WTC11 (cell line): ENCODE data around the gene LCE5A. TPM values are rescaled to one million over a fixed set of nuclear protein-coding genes. Genes with fewer than 3 reads are reported as not detected.

ENCODE experiments used
- ATAC-seq: fragments of 200-7000 bp; cut with Tn5 transposase; 2 replicates; pipeline ENCODE4 v1.10.0; 2021; ENCODE audit warnings: mild to moderate bottlenecking, moderate library complexity
- CTCF ChIA-PET: fragments of 300-600 bp; sonication (Branson Sonifier 250); formaldehyde crosslinking; loops from one replicate; lab custom pipeline; 2021; ENCODE audit warnings: antibody characterized with exemption; lab: Charles Lee
- POLR2A ChIA-PET: fragments of 350-600 bp; sonication (Branson Sonifier 250); formaldehyde crosslinking; loops from one replicate; lab custom pipeline; 2021; ENCODE audit warnings: antibody characterized with exemption; lab: Charles Lee
- DNase-seq: peaks from one replicate; pipeline ENCODE4 v3.0.0; 2021; ENCODE audit warnings: low spot score
- H3K27ac Mint-ChIP-seq: 2 replicates; pipeline ENCODE4 v1.8.0; 2021; ENCODE audit warnings: mixed read lengths
- H3K27me3 Mint-ChIP-seq: 2 replicates; pipeline ENCODE4 v1.8.0; 2021; ENCODE audit warnings: low read depth, mild to moderate bottlenecking, moderate library complexity, mixed read lengths
- H3K36me3 Mint-ChIP-seq: 2 replicates; pipeline ENCODE4 v1.8.0; 2021; ENCODE audit warnings: mixed read lengths
- H3K4me1 Mint-ChIP-seq: 2 replicates; pipeline ENCODE4 v1.8.0; 2022; ENCODE audit warnings: mixed read lengths
- H3K4me3 Mint-ChIP-seq: 2 replicates; pipeline ENCODE4 v1.8.0; 2021; ENCODE audit warnings: mild to moderate bottlenecking, moderate library complexity, mixed read lengths
- H3K9me3 Mint-ChIP-seq: 2 replicates; pipeline ENCODE4 v1.8.0; 2021; ENCODE audit warnings: mixed read lengths
- AFF4 ChIP-seq: sonication (generic); formaldehyde crosslinking; IDR thresholded peaks from 2 replicates; pipeline ENCODE4 v1.8.1; 2023; ENCODE audit warnings: mild to moderate bottlenecking, missing genetic modification reagents, borderline replicate concordance
- ATF6 ChIP-seq: sonication (generic); formaldehyde crosslinking; IDR thresholded peaks from 2 replicates; pipeline ENCODE4 v1.8.1; 2023; ENCODE audit warnings: mild to moderate bottlenecking, missing genetic modification reagents
- FOXP1 ChIP-seq: sonication (generic); formaldehyde crosslinking; IDR thresholded peaks from 2 replicates; pipeline ENCODE4 v1.8.0; 2022; ENCODE audit warnings: missing genetic modification reagents, mild to moderate bottlenecking, moderate library complexity, borderline replicate concordance
- GTF2I ChIP-seq: fragments of 250-450 bp; sonication (Bioruptor Pico); conservative IDR thresholded peaks from 2 replicates; pipeline ENCODE4 v1.4.0; 2021; ENCODE audit warnings: mild to moderate bottlenecking
- NFYB ChIP-seq: sonication (generic); formaldehyde crosslinking; conservative IDR thresholded peaks from 2 replicates; pipeline ENCODE4 v1.8.0; 2022; ENCODE audit warnings: low read depth, missing genetic modification reagents
- STAT6 ChIP-seq: sonication (generic); formaldehyde crosslinking; conservative IDR thresholded peaks from 2 replicates; pipeline ENCODE4 v1.8.1; 2023; ENCODE audit warnings: mild to moderate bottlenecking, low read depth, missing genetic modification reagents, moderate library complexity
- ZBTB43 ChIP-seq: sonication (generic); formaldehyde crosslinking; IDR thresholded peaks from 2 replicates; pipeline ENCODE4 v1.8.1; 2023; ENCODE audit warnings: mild to moderate bottlenecking, missing genetic modification reagents
- ZNF121 ChIP-seq: sonication (generic); formaldehyde crosslinking; IDR thresholded peaks from 2 replicates; pipeline ENCODE4 v1.8.0; 2023; ENCODE audit warnings: missing genetic modification reagents
- ZNF219 ChIP-seq: sonication (generic); formaldehyde crosslinking; IDR thresholded peaks from 2 replicates; pipeline ENCODE4 v1.8.0; 2023; ENCODE audit warnings: missing genetic modification reagents, mild to moderate bottlenecking, borderline replicate concordance
- ZNF396 ChIP-seq: fragments of 250-450 bp; sonication (Bioruptor Pico); IDR thresholded peaks from 2 replicates; pipeline ENCODE4 v1.8.0; 2021; ENCODE audit warnings: mild to moderate bottlenecking, moderate library complexity, borderline replicate concordance
- ZNF416 ChIP-seq: fragments of 250-450 bp; sonication (Bioruptor Pico); IDR thresholded peaks from 2 replicates; pipeline ENCODE4 v1.9.0; 2021; ENCODE audit warnings: mild to moderate bottlenecking, inconsistent platforms
- ZNF512 ChIP-seq: sonication (generic); formaldehyde crosslinking; IDR thresholded peaks from 2 replicates; pipeline ENCODE4 v1.8.1; 2022; ENCODE audit warnings: missing genetic modification reagents, borderline replicate concordance
- ZNF671 ChIP-seq: fragments of 250-450 bp; sonication (Bioruptor Pico); IDR thresholded peaks from 2 replicates; pipeline ENCODE4 v1.8.0; 2021; ENCODE audit warnings: mild to moderate bottlenecking
- total RNA-seq: library from RNA; stranded (reverse); gene quantifications from 3 replicates; pipeline ENCODE4 v1.2.3, GENCODE V29; 2021
- TF ChIP-seq, protein P1 (sequence below): fragments of 250-450 bp; sonication (Bioruptor Pico); IDR thresholded peaks from 2 replicates; pipeline ENCODE4 v1.9.0; 2021; ENCODE audit warnings: mild to moderate bottlenecking
- TF ChIP-seq, protein P2 (sequence below): fragments of 250-450 bp; sonication (Bioruptor Pico); conservative IDR thresholded peaks from 2 replicates; pipeline ENCODE4 v1.9.0; 2021; ENCODE audit warnings: mild to moderate bottlenecking
- TF ChIP-seq, protein P3 (sequence below): fragments of 250-450 bp; sonication (Bioruptor Pico); IDR thresholded peaks from 2 replicates; pipeline ENCODE4 v1.9.0; 2021; ENCODE audit warnings: mild to moderate bottlenecking, borderline replicate concordance
- TF ChIP-seq, protein P4 (sequence below): fragments of 250-450 bp; sonication (Bioruptor Pico); IDR thresholded peaks from 2 replicates; pipeline ENCODE4 v1.8.0; 2021; ENCODE audit warnings: mild to moderate bottlenecking

Gene LCE5A
- total RNA-seq, 1 experiment from 2014 or later, result not detected

DNA sequence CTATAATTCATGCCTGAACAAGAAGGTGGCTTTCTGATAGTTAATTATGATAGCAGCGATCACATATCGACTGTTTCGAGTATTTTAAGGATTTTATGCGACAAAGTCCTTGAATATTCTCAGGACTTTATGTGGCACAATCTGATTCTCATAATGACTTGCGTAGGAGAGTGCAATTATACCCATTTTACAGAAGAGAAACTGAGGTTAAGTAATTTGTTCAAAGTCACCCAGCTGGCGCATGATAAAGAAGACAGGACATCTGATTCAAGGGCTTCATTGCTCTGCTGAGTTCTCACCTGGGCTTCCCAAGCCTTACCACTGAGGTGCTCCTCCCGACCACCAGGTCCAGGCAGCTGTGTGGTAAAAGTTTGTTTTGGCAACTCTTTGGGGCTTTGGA lies 5.5 kb downstream of the LCE5A start:
- no peak overlapping the region for H3K27ac Mint-ChIP-seq
- ChIA-PET POLR2A (no interaction called here), CTCF (no interaction called here)
- peaks cover 8% of the 10 kb centered on the region for H3K27me3 Mint-ChIP-seq
- DNase-seq (no peak), ATAC-seq (no peak)
- H3K36me3 Mint-ChIP-seq, result peaks cover 47% of the 10 kb centered on the region
- H3K4me3 Mint-ChIP-seq, result no peak overlapping the region
- H3K9me3 Mint-ChIP-seq, result peaks cover 52% of the 10 kb centered on the region
- no peaks in the 10 kb centered on the region for H3K4me1 Mint-ChIP-seq
- TF ChIP-seq ZNF121 (CRISPR knock-in tag) (no peak), GTF2I (CRISPR knock-in tag) (no peak), ZNF416 (CRISPR knock-in tag) (no peak), STAT6 (CRISPR knock-in tag) (no peak), ZNF512 (no peak), ZBTB43 (CRISPR knock-in tag) (no peak), ATF6 (CRISPR knock-in tag) (no peak), ZNF219 (CRISPR knock-in tag) (no peak), NFYB (no peak), AFF4 (CRISPR knock-in tag) (no peak), FOXP1 (CRISPR knock-in tag) (no peak), ZNF396 (CRISPR knock-in tag) (no peak), ZNF671 (CRISPR knock-in tag) (no peak)
- TF ChIP-seq, protein P1, sequence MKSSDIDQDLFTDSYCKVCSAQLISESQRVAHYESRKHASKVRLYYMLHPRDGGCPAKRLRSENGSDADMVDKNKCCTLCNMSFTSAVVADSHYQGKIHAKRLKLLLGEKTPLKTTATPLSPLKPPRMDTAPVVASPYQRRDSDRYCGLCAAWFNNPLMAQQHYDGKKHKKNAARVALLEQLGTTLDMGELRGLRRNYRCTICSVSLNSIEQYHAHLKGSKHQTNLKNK (CRISPR knock-in tag), result no peak
- TF ChIP-seq, protein P2, sequence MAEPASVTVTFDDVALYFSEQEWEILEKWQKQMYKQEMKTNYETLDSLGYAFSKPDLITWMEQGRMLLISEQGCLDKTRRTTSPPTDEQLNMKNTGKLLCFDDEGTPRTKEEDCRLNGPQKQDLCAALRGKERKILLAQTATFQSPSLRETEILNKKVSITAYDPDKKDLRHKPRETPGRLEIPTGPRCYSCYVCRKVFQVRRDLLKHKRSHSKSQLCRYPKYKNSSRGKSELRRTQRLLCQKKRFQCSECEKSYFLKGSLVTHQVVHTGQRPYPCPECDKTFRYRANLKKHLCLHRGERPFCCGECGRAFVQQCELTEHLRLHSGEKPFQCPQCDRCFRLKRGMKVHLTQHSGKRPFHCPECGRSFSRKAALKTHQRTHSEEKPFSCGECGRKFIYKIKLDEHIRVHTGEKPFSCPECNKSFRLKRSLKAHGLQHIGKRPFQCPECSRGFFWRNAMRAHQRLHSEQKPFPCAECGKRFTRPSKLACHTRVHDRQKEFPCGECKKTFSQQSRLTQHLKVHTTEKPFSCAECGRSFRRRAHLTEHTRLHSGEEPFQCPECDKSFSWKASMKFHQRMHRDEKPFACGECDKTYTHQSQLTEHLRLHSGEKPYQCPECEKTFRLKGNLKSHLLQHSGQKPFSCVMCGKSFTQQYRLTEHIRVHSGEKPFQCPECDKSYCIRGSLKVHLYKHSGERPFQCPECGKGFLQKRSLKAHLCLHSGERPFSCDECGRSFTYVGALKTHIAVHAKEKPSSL (CRISPR knock-in tag), result no peak
- TF ChIP-seq, protein P3, sequence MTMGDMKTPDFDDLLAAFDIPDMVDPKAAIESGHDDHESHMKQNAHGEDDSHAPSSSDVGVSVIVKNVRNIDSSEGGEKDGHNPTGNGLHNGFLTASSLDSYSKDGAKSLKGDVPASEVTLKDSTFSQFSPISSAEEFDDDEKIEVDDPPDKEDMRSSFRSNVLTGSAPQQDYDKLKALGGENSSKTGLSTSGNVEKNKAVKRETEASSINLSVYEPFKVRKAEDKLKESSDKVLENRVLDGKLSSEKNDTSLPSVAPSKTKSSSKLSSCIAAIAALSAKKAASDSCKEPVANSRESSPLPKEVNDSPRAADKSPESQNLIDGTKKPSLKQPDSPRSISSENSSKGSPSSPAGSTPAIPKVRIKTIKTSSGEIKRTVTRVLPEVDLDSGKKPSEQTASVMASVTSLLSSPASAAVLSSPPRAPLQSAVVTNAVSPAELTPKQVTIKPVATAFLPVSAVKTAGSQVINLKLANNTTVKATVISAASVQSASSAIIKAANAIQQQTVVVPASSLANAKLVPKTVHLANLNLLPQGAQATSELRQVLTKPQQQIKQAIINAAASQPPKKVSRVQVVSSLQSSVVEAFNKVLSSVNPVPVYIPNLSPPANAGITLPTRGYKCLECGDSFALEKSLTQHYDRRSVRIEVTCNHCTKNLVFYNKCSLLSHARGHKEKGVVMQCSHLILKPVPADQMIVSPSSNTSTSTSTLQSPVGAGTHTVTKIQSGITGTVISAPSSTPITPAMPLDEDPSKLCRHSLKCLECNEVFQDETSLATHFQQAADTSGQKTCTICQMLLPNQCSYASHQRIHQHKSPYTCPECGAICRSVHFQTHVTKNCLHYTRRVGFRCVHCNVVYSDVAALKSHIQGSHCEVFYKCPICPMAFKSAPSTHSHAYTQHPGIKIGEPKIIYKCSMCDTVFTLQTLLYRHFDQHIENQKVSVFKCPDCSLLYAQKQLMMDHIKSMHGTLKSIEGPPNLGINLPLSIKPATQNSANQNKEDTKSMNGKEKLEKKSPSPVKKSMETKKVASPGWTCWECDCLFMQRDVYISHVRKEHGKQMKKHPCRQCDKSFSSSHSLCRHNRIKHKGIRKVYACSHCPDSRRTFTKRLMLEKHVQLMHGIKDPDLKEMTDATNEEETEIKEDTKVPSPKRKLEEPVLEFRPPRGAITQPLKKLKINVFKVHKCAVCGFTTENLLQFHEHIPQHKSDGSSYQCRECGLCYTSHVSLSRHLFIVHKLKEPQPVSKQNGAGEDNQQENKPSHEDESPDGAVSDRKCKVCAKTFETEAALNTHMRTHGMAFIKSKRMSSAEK, result no peak
- TF ChIP-seq, protein P4, sequence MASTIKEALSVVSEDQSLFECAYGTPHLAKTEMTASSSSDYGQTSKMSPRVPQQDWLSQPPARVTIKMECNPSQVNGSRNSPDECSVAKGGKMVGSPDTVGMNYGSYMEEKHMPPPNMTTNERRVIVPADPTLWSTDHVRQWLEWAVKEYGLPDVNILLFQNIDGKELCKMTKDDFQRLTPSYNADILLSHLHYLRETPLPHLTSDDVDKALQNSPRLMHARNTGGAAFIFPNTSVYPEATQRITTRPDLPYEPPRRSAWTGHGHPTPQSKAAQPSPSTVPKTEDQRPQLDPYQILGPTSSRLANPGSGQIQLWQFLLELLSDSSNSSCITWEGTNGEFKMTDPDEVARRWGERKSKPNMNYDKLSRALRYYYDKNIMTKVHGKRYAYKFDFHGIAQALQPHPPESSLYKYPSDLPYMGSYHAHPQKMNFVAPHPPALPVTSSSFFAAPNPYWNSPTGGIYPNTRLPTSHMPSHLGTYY (CRISPR knock-in tag), result no peak
